HG03097 (cell line): ENCODE measurements around the gene RAB31.
"Not testable (repeated sequence)": the region's sequence is repeated elsewhere in the genome, so short reads cannot be mapped to it uniquely, and the experiment has no call there.

Experiments used
- ATAC-seq: cut with Tn5 transposase; IDR thresholded peaks from one replicate; pipeline ENCODE4 v1.9.1; 2021; ENCODE audit not compliant: unreplicated experiment, low FRiP score

The RAB31 gene

GRCh38 chr18:9874728-9875127, 166.6 kb downstream of the RAB31 start:
- ATAC-seq = no peak

- no peak for ATAC-seq
These were observed 168.2 kb downstream of the RAB31 start for GRCh38 chr18:9876212-9876866.

GRCh38 chr18:9876867-9877654, 169.0 kb downstream of the RAB31 start:
- no peak for ATAC-seq

- no peak for ATAC-seq
These were observed 169.5 kb downstream of the RAB31 start for GRCh38 chr18:9877655-9878014.

DNA sequence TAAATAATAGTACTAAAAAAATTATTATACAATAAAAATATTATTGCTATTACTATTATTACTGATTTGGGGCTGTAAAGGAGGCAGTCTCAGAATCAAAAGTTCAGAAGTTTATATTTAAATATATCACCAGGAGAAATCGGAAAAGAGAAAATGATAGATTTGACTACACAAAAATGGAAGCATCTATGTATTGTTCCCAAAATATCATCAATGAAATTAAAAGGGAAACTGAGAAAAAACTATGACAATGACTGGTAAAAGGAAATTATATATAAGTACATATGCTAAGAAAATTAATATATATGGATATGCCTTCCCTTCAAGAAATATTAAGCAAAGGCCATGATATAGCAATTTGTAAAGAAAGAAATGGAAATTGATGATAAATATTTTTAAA, 170.0 kb downstream of the RAB31 start:
- no peak for ATAC-seq

GRCh38 chr18:9878783-9879242, 170.7 kb downstream of the RAB31 start:
- ATAC-seq = no peak

DNA sequence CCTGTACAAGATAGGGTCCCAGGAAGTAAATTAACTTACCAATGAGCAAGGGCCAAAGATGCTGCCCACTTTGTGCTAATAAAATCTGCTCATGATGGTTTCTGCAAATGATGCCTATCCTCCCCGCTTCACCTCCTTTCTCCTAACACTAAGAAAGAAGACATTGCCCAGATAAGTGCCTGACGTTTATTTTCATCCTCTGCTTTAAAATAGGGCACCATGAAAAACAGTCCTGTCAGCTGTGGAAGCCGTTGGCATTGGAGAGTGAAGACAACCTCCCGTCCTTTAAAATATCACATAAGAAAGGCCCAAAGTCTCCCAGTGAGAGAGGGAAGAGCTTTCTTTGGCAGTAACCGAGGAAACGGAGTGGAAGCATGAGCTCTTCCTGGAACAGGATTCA, 176.0 kb downstream of the RAB31 start:
- no peak for ATAC-seq

- ATAC-seq = no peak
These were observed 176.5 kb downstream of the RAB31 start for GRCh38 chr18:9884532-9885140.

DNA sequence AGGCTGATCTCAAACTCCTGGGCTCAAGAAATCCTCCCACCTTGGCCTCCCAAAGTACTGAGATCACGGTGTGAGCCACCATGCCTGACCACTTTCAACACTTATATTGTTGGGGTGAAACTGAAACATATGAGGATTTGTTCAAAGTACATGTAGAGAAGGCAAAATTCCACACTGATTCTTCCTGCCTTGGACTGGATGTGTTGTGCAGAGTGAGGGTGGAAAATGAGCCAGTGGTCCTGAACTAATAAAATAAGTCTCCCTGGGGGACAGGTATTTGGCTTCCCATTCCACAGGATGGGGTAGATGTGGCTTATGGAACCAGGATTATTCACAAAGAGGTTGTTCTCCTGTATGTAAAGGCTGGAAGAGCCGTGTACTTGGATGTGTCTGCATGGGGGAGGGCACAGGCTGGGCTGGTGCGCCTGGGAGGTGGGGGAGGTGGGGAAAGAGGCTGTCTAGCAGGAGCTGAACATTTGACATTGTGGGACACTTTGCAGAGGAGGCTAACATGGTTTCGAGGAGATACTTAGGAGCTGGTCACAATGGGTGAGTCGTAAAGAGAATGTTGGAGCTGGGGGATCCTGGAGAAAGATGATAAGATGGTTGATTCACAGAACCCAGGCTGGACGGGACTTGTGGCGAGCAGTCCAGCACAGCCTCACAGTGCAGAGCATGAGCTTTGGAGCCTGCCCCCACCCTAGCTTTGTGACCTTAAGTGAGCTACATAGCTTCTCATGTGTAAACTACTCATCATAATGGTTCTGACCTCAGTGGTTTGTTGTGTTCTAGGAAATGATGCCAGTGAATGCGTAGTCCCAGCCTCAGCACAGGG, 177.3 kb downstream of the RAB31 start, which contains the start of gene TXNDC2:
TSS of gene TXNDC2 (plus strand) at position 804 of the 835 bp plus-strand sequence. CDS start 708 bp downstream, outside the sequence.
- no peak for ATAC-seq

DNA sequence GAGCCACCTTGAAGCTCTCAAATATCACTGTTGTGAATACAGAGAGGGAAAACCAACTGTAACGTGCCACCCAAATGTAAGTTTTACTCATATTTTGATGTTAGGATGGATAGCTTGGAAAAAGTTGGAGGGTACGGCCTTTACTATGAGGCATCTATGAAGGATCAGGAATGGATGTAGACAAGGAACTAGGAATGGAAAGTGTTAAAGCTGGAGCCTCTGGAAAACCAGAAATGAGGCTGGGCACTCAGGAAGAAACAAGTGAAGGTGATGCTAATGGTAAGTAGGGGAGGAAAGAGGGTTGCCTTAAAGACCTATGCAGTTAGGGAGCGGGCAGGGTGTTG, 177.9 kb downstream of the RAB31 start:
- ATAC-seq = no peak

DNA sequence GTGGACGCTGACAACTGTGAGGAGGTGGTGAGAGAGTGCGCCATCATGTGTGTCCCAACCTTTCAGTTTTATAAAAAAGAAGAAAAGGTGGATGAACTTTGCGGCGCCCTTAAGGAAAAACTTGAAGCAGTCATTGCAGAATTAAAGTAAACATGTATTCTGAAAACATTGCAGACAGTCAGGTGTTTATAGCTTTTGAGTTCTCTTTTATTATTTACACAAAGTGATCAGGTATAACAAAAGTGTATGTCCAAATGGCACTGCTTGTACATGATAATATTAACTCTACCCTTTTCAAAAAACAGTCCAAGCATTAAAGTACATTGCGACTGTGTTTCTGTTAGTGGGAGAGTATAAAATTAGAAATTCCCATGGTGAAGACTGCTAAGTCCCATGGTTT, 179.9 kb downstream of the RAB31 start:
- ATAC-seq = no peak

DNA sequence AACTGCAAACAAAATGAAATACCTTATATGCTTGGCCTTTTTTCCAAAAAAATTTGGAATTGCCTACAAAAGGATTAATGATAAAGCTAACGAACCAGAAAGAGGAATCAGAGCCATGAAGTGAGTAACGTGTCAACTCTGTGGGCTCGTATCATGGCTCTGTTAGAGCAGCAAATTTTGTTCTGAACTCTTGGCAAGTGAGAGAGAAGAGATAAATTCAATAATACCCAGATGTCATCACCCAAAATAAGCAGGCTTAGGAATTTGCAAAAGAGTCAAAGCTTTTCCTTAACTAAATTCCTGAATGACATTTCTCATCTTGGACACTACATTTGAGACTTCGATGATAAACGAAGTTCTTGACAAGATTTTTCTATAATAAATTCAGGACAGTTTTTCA, 182.1 kb downstream of the RAB31 start:
- no peak for ATAC-seq

GRCh38 chr18:9890957-9891356, 182.9 kb downstream of the RAB31 start:
- no peak for ATAC-seq

- not testable (repeated sequence) for ATAC-seq
These were observed 183.4 kb downstream of the RAB31 start for GRCh38 chr18:9891515-9891914.

- no peak for ATAC-seq
These were observed 186.5 kb downstream of the RAB31 start for GRCh38 chr18:9894454-9895068.

DNA sequence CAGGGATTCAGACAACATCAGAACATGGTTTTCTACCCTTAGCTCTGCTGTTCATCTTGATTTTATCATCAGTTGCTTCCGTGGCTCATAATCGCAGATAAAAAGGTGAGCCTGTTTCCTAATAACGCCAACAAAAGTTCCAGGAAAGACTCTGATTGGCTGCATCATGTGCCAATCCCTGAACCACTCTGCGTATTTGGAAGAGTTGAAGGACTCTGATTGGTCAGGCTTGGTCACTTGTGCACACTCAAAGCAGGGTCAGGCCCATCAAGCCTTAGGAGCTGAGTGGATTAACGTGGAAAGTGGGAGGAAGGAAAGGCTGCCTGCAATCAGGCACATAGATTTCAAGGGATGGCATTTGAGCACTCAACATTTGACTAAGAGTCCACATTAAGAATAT, 189.0 kb downstream of the RAB31 start:
- ATAC-seq = no peak

DNA sequence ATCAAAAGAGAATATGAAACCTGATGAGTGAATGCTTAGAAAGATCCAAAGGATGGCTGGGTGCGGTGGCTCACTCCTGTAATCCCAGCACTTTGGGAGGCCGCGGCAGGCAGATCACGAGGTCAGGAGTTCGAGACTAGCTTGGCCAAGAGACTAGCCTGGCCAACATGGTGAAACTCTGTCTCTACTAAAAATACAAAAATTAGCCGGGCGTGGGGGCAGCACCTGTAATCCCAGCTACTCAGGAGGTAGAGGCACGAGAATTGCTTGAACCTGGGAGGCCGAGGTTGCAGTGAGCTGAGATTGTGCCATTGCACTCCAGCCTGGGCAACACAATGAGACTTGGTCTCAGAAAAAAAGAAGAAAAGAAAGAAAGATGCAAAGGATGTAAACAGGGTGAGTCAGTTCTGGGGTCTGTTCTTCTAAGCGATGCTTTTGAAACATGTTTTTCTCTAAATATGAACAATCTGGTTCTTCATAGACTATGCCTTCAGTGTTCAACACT, 189.7 kb downstream of the RAB31 start:
- not testable (repeated sequence) for ATAC-seq

DNA sequence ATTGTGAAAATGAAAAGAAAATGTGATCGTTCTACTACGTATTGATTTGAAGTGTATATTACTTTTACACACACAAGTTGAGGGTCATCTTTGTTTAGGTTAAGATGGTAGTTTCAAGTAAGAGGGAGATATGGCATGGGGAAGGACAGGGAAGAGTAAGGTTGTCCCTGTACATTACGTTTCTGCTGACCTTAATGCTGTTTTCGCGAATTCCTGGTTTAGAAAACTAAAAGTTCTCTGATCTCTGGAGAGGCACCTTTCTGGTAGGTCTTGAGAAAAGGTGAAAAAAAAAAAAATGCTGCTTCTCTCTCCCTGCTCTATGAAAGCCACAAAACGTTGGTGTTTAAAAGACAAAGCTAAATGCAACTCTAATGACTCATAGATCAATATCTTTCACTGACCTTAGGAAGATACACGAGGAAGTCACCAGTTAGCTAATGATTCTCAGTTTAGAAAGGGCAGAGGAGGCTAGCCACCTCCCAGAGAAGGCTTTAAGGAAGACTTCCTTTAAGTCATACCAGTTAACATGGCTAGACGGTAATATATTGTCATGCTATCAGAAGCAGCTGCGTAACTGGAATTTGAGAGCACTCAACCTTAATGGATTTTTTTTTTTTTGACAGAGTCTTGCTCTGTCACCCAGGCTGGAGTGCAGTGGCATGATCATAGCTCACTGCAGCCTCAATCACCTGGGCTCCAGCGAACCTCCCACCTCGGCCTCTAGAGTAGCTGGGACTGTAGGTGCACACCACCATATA, 190.9 kb downstream of the RAB31 start:
- ATAC-seq = no peak

GRCh38 chr18:9899550-9899930, 191.4 kb downstream of the RAB31 start:
- ATAC-seq = not testable (repeated sequence)

GRCh38 chr18:9900699-9901098, 192.6 kb downstream of the RAB31 start:
- no peak for ATAC-seq
